ENCODE measurements around the gene TTC33. TPM values are rescaled to one million over a fixed set of nuclear protein-coding genes. Genes with fewer than 3 reads are reported as not detected.

The TTC33 gene
- total and polyA plus RNA-seq, 2 of the 13 experiments (the other 11 are each of a cell fraction or from before 2014, with no cell fraction given) = 4.5 to 20.0 TPM

GRCh38 chr5:40481241-40481640 lies 274.5 kb downstream of the TTC33 start (continued):
- TF ChIP-seq ZNF747 (CRISPR knock-in tag; IDR thresholded peaks at IDR 0.05; ENCODE audit: borderline replicate concordance) = no peak
- no peak for TF ChIP-seq ZNF256 (CRISPR knock-in tag; conservative IDR thresholded peaks at IDR 0.05)
- TF ChIP-seq HNF4G (IDR thresholded peaks at IDR 0.05; ENCODE audit: borderline replicate concordance, low read depth, low read length) = no peak
- TF ChIP-seq HNF4G (CRISPR knock-in tag; IDR thresholded peaks at IDR 0.05; ENCODE audit: borderline replicate concordance, low read depth) = no peak
- TF ChIP-seq SAFB2 (CRISPR knock-in tag; IDR thresholded peaks at IDR 0.05; ENCODE audit: borderline replicate concordance, low read depth) = no peak

- 0 out of 2 replicates have a peak, but pooled peaks cover 5% of the 10 kb centered on the region for H3K4me1 ChIP-seq (ENCODE audit: insufficient read depth, low read length)
- WGBS (ENCODE audit: low lambda C conversion rate) = 10% methylated on average over 2 of the region's 2 CpGs
- FAIRE-seq (no peak), DNase-seq (ENCODE audit: low spot score) (no peak), ATAC-seq (no peak)
- no peaks in the 10 kb centered on the region for H3K27me3 ChIP-seq (ENCODE audit: control insufficient read depth in 1 of 2, insufficient read depth in 2 of 2, low read length in 2 of 2)
- no peak overlapping the region for H3K9ac ChIP-seq (ENCODE audit: insufficient read depth, low read depth, low read length)
- H4K20me1 ChIP-seq (ENCODE audit: insufficient read depth, low read length) = no peaks in the 10 kb centered on the region
- no peaks in the 10 kb centered on the region for H3K9me3 ChIP-seq (ENCODE audit: low read length)
- no peaks in the 10 kb centered on the region for H3K36me3 ChIP-seq (replicated peaks in 1 of 2; ENCODE audit: control insufficient read depth in 1 of 2, insufficient read depth in 2 of 2, low read length in 2 of 2)
- in situ Hi-C loops (cut with HindIII; ENCODE audit: extremely low pct_ligation_motif_present, low pct_unique_long_range_greater_than_20kb) = no loop called here
- no peak overlapping the region for H3K4me2 ChIP-seq (ENCODE audit: low read depth, low read length)
- no peak overlapping the region for H3K27ac ChIP-seq (ENCODE audit: extremely low read length, insufficient read depth, low read length)
- no peak overlapping the region for H2AFZ ChIP-seq (ENCODE audit: low read length)
- H3K79me2 ChIP-seq (ENCODE audit: insufficient read depth, low read length) = no peaks in the 10 kb centered on the region
- ChIA-PET CTCF (ENCODE audit: low intra/inter-chr PET ratio, low total read pairs) (no interaction called here), POLR2A (no interaction called here)
- no peak overlapping the region for H3K4me3 ChIP-seq (replicated peaks in 1 of 3; ENCODE audit: insufficient read depth in 1 of 3, low read depth in 2 of 3, low read length in 3 of 3)
- intact Hi-C loops (cut with micrococcal nuclease; ENCODE audit: unreplicated experiment) = no loop called here
- BruUV-seq (replicated peaks) = no TSS peak
- TF ChIP-seq ZNF639 (CRISPR knock-in tag; conservative IDR thresholded peaks at IDR 0.05) (no peak), ZNF800 (CRISPR knock-in tag; IDR thresholded peaks at IDR 0.05) (no peak), ATF7 (IDR thresholded peaks at IDR 0.05) (no peak), ATF7 (CRISPR knock-in tag; IDR thresholded peaks at IDR 0.05) (no peak), ZNF713 (CRISPR knock-in tag; IDR thresholded peaks at IDR 0.05) (no peak), MIER3 (CRISPR knock-in tag; IDR thresholded peaks at IDR 0.05; ENCODE audit: borderline replicate concordance) (no peak), CBX2 (IDR thresholded peaks at IDR 0.05; ENCODE audit: low read depth, low read length) (no peak), CBX2 (CRISPR knock-in tag; IDR thresholded peaks at IDR 0.05; ENCODE audit: low read depth) (no peak), SYNCRIP (IDR thresholded peaks at IDR 0.05; ENCODE audit: insufficient read depth, low read depth, low read length) (no peak), GTF3A (CRISPR knock-in tag; conservative IDR thresholded peaks at IDR 0.05) (no peak), SMARCC2 (IDR thresholded peaks at IDR 0.05) (no peak), ZNF720 (CRISPR knock-in tag; IDR thresholded peaks at IDR 0.05) (no peak), YEATS2 (CRISPR knock-in tag; IDR thresholded peaks at IDR 0.05; ENCODE audit: borderline replicate concordance) (no peak), KDM1A (CRISPR knock-in tag; IDR thresholded peaks at IDR 0.05) (no peak), BRCA1 (CRISPR knock-in tag; IDR thresholded peaks at IDR 0.05) (no peak)
These were observed 275.4 kb downstream of the TTC33 start for GRCh38 chr5:40480392-40480791.
